ENCODE measurements around the gene CYSTM1. TPM values are rescaled to one million over a fixed set of nuclear protein-coding genes. Genes with fewer than 3 reads are reported as not detected.

Gene CYSTM1
- total and polyA plus RNA-seq, 2 of the 8 experiments (the other 6 are each of a cell fraction or from before 2014, with no cell fraction given) = 25.0 to 47.8 TPM

GRCh38 chr5:140292212-140293036 is 117.4 kb downstream of the CYSTM1 start:
- H2BK120ac ChIP-seq (replicated peaks; ENCODE audit: low read depth, low read length) = no peak overlapping the region
- H3K4me1 ChIP-seq (replicated peaks in 1 of 4; ENCODE audit: control insufficient read depth in 3 of 4, insufficient read depth in 4 of 4, low read length in 3 of 4) = no peaks in the 10 kb centered on the region
- H2AK5ac ChIP-seq (ENCODE audit: low read depth, low read length) = no peak overlapping the region
- DNase-seq (ENCODE audit: low read depth in 1 of 2, low spot score in 2 of 2) (no peak), FAIRE-seq (no peak)
- CTCF ChIA-PET (ENCODE audit: partially characterized antibody) = interaction anchor here (1.3 kb wide), 1 partner anchor 49 kb away, joined by 3 read pairs; no protein-coding TSS in a partner anchor
- H4K91ac ChIP-seq (replicated peaks; ENCODE audit: insufficient read length, low read length) = no peak overlapping the region
- H3K27ac ChIP-seq (ENCODE audit: low read depth, low read length) = no peak overlapping the region
- WGBS, 2 experiments (ENCODE audit: extremely low coverage in 1 of 2, insufficient coverage in 1 of 2, insufficient read length in 1 of 2, insufficient replicate concordance in 2 of 2, low coverage in 1 of 2, low lambda C conversion rate in 2 of 2, missing lambda C conversion rate in 1 of 2) = 95% methylated on average over 1 of the region's 1 CpG; no CpG with 5 or more reads in 1 of the 2 experiments
- H3K23me2 ChIP-seq (ENCODE audit: low read depth, low read length) = no peaks in the 10 kb centered on the region; the same call in 1 of the 2 replicates
- no peaks in the 10 kb centered on the region for H3K79me1 ChIP-seq (ENCODE audit: low read depth, low read length)
- H4K8ac ChIP-seq (ENCODE audit: extremely low read depth, insufficient read depth, low read length) = no peak overlapping the region
- H3K18ac ChIP-seq (ENCODE audit: extremely low read depth, low read length) = no peak overlapping the region
- no peak overlapping the region for H3K23ac ChIP-seq (ENCODE audit: insufficient read length)
- H3K4ac ChIP-seq (replicated peaks; ENCODE audit: insufficient read length, low read depth, low read length) = no peak overlapping the region
- no peak overlapping the region for H3K9ac ChIP-seq (replicated peaks in 1 of 4; ENCODE audit: extremely low read depth in 1 of 4, low read depth in 3 of 4, low read length in 3 of 4)
- H3K79me2 ChIP-seq (ENCODE audit: control insufficient read depth in 1 of 2, insufficient read depth in 2 of 2, low read length in 2 of 2) = peaks cover 0 to 96% of the 10 kb centered on the region in 2 experiments; a peak in 3 of 4 replicates
- no peak overlapping the region for H4K5ac ChIP-seq (ENCODE audit: insufficient read length, low read depth, low read length)
- H4K20me1 ChIP-seq (replicated peaks in 1 of 2; ENCODE audit: control insufficient read depth in 1 of 2, insufficient read depth in 2 of 2, low read length in 2 of 2) = peaks cover 4% of the 10 kb centered on the region in 2 experiments
- H3K4me3 ChIP-seq (ENCODE audit: extremely low read depth in 1 of 4, insufficient read depth in 2 of 4, low read depth in 3 of 4, low read length in 4 of 4) = no peak overlapping the region
- H3K36me3 ChIP-seq (ENCODE audit: control insufficient read depth in 2 of 4, insufficient read depth in 4 of 4, low read length in 3 of 4) = no peaks in the 10 kb centered on the region
- no peak overlapping the region for H3K14ac ChIP-seq (ENCODE audit: insufficient read length)
- POLR2A ChIA-PET (ENCODE audit: partially characterized antibody) = interaction anchor here (0.7 to 1.4 kb wide), 2 partner anchors 10 to 171 kb away, joined by 3 to 7 read pairs; partner anchors contain the start of gene PFDN1
- no peaks in the 10 kb centered on the region for H3K27me3 ChIP-seq (replicated peaks in 1 of 4; ENCODE audit: control insufficient read depth in 3 of 4, extremely low read depth in 1 of 4, insufficient read depth in 3 of 4, low read length in 3 of 4)
- no peaks in the 10 kb centered on the region for H3K9me3 ChIP-seq (ENCODE audit: insufficient read depth in 2 of 2, low read depth in 1 of 2, low read length in 1 of 2)
- no peak overlapping the region for H2BK12ac ChIP-seq (ENCODE audit: low read depth, low read length)
- no peak overlapping the region for H2BK15ac ChIP-seq (ENCODE audit: low read length)
- no peak overlapping the region for H2AFZ ChIP-seq (ENCODE audit: low read length)
- no peak overlapping the region for H3K4me2 ChIP-seq (ENCODE audit: insufficient read depth in 1 of 2, low read depth in 2 of 2, low read length in 2 of 2)
- no peak overlapping the region for H2BK20ac ChIP-seq (ENCODE audit: low read length)
- H3K56ac ChIP-seq (replicated peaks; ENCODE audit: insufficient read length, low read depth, low read length) = no peak overlapping the region
- H2BK5ac ChIP-seq (ENCODE audit: low read depth, low read length) = no peak overlapping the region
- TF ChIP-seq EGR1 (IDR thresholded peaks at IDR 0.05; ENCODE audit: borderline replicate concordance, low read depth, low read length) (no peak), TEAD4 (IDR thresholded peaks at IDR 0.05; ENCODE audit: low read depth, low read length) (no peak), RFX5 (IDR thresholded peaks at IDR 0.05; ENCODE audit: borderline replicate concordance, low read depth, low read length) (no peak), SRF (IDR thresholded peaks at IDR 0.05; ENCODE audit: low read depth, low read length) (no peak), SP2 (IDR thresholded peaks at IDR 0.05; ENCODE audit: low read length) (no peak), BACH1 (IDR thresholded peaks at IDR 0.05; ENCODE audit: low read length) (no peak), KDM1A (IDR thresholded peaks at IDR 0.05; ENCODE audit: borderline replicate concordance, low read length) (no peak), ASH2L (IDR thresholded peaks at IDR 0.05; ENCODE audit: low read length) (no peak), BRCA1 (IDR thresholded peaks at IDR 0.05; ENCODE audit: low read depth, low read length) (no peak), POU5F1 (IDR thresholded peaks at IDR 0.05; ENCODE audit: low read depth, low read length) (no peak), PHF8 (conservative IDR thresholded peaks at IDR 0.05; ENCODE audit: low read depth, low read length) (no peak), TAF1 (IDR thresholded peaks at IDR 0.05; ENCODE audit: low read depth, low read length) (no peak), NANOG (IDR thresholded peaks at IDR 0.05; ENCODE audit: insufficient read depth, low read depth, low read length, poor library complexity, severe bottlenecking) (no peak)

Data from H1 (cell line).